ENCODE measurements around the gene SORBS2. TPM values are rescaled to one million over a fixed set of nuclear protein-coding genes. Genes with fewer than 3 reads are reported as not detected.

SORBS2 gene
- total and polyA plus RNA-seq, 2 of the 4 experiments (the other 2 are of a cell fraction): 0.18 TPM; not detected in 1

GRCh38 chr4:185700048-185700447 is 111.9 kb downstream of the SORBS2 start:
- Histone ChIP-seq H3K4me1 (ENCODE audit: control insufficient read depth, insufficient read depth, low read length) (no peaks in the 10 kb centered on the region), H3K27ac (ENCODE audit: insufficient read depth, low read length) (no peak overlapping the region), H2AK9ac (replicated peaks; ENCODE audit: low read depth, low read length, poor library complexity) (no peak overlapping the region), H2BK20ac (ENCODE audit: low read depth, low read length) (no peak overlapping the region), H3K4me2 (ENCODE audit: low read depth, low read length) (no peak overlapping the region), H3K4me3 (ENCODE audit: insufficient read depth, low read depth, low read length) (no peak overlapping the region), H3K23ac (ENCODE audit: low read depth, low read length) (no peak overlapping the region), H3K18ac (ENCODE audit: low read depth, low read length) (no peak overlapping the region), H3K36me3 (ENCODE audit: control insufficient read depth, insufficient read depth, low read length) (no peaks in the 10 kb centered on the region), H4K8ac (ENCODE audit: low read depth in 2 of 2, low read length in 2 of 2) (no peak overlapping the region), H3K27me3 (ENCODE audit: control insufficient read depth, insufficient read depth, low read length) (peaks cover 1% of the 10 kb centered on the region), H3K79me1 (ENCODE audit: low read depth in 1 of 2, low read length in 2 of 2) (no peaks in the 10 kb centered on the region), H3K9me1 (ENCODE audit: insufficient read depth, low read length) (no peaks in the 10 kb centered on the region), H3K9ac (ENCODE audit: low read depth, low read length) (no peak overlapping the region), H2AFZ (replicated peaks; ENCODE audit: low read length, poor library complexity) (no peak overlapping the region), H3K56ac (ENCODE audit: extremely low read depth, insufficient read depth, low read length) (no peak overlapping the region), H2BK5ac (ENCODE audit: low read depth, low read length, poor library complexity, severe bottlenecking) (no peak overlapping the region), H3K4ac (ENCODE audit: low read depth, low read length) (no peak overlapping the region), H2AK5ac (ENCODE audit: low read depth, low read length) (no peak overlapping the region), H4K91ac (ENCODE audit: insufficient read depth, low read depth, low read length) (no peak overlapping the region), H2BK15ac (ENCODE audit: low read depth, low read length) (no peak overlapping the region), H4K5ac (ENCODE audit: low read depth, low read length) (no peak overlapping the region), H4K20me1 (ENCODE audit: insufficient read depth, low read length) (no peaks in the 10 kb centered on the region), H3K14ac (replicated peaks; ENCODE audit: low read depth, low read length) (no peak overlapping the region), H2BK120ac (ENCODE audit: low read depth, low read length) (no peak overlapping the region), H3K9me3 (ENCODE audit: control insufficient read depth, insufficient read depth, low read length) (no peaks in the 10 kb centered on the region)
- intact Hi-C loops (cut with micrococcal nuclease): no loop called here
- no TSS peak for BruUV-seq (replicated peaks)
- TF ChIP-seq FOS (IDR thresholded peaks at IDR 0.05; ENCODE audit: low read depth, low read length) (no peak), RFX5 (IDR thresholded peaks at IDR 0.05; ENCODE audit: low read depth, low read length) (no peak), RCOR1 (IDR thresholded peaks at IDR 0.05; ENCODE audit: insufficient replicate concordance, low read length) (no peak), NFE2L2 (IDR thresholded peaks at IDR 0.05; ENCODE audit: low read depth, low read length) (no peak), SMC3 (IDR thresholded peaks at IDR 0.05; ENCODE audit: low read depth, low read length) (no peak), CEBPB (IDR thresholded peaks at IDR 0.05; ENCODE audit: low read depth, low read length) (no peak), MXI1 (IDR thresholded peaks at IDR 0.05; ENCODE audit: borderline replicate concordance, low read depth, low read length) (no peak), RAD21 (IDR thresholded peaks at IDR 0.05; ENCODE audit: low read length) (no peak), MAZ (IDR thresholded peaks at IDR 0.05; ENCODE audit: borderline replicate concordance, low read depth, low read length) (no peak), MAFK (IDR thresholded peaks at IDR 0.05; ENCODE audit: low read depth, low read length) (no peak), POLR2A (IDR thresholded peaks at IDR 0.05; ENCODE audit: low read depth, low read length) (no peak), CHD1 (IDR thresholded peaks at IDR 0.05; ENCODE audit: low read depth, low read length) (no peak)
- DNase-seq: no peak
- 47% methylated on average over 2 of the region's 3 CpGs; no CpG with 5 or more reads in 1 of the 2 experiments for WGBS, 2 experiments (ENCODE audit: extremely low coverage in 2 of 2, insufficient read length in 1 of 2)
- no peak for ATAC-seq (ENCODE audit: low read depth)
- ChIA-PET POLR2A (ENCODE audit: unreplicated experiment) (no interaction called here), CTCF (no interaction called here)
- dilution Hi-C loops (cut with HindIII; ENCODE audit: low sequenced_read_pairs, unreplicated experiment): no loop called here
- in situ Hi-C loops (cut with MboI; ENCODE audit: low sequenced_read_pairs): no loop called here

Data from IMR-90 (cell line).